ENCODE measurements around the gene GNG2.

GRCh38 chr14:51933191-51933590 is 72.8 kb downstream of the GNG2 start:
- TF ChIP-seq, protein P1, sequence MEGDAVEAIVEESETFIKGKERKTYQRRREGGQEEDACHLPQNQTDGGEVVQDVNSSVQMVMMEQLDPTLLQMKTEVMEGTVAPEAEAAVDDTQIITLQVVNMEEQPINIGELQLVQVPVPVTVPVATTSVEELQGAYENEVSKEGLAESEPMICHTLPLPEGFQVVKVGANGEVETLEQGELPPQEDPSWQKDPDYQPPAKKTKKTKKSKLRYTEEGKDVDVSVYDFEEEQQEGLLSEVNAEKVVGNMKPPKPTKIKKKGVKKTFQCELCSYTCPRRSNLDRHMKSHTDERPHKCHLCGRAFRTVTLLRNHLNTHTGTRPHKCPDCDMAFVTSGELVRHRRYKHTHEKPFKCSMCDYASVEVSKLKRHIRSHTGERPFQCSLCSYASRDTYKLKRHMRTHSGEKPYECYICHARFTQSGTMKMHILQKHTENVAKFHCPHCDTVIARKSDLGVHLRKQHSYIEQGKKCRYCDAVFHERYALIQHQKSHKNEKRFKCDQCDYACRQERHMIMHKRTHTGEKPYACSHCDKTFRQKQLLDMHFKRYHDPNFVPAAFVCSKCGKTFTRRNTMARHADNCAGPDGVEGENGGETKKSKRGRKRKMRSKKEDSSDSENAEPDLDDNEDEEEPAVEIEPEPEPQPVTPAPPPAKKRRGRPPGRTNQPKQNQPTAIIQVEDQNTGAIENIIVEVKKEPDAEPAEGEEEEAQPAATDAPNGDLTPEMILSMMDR (IDR thresholded peaks at IDR 0.05 in 8 of 11, conservative IDR thresholded peaks at IDR 0.05 in 3 of 11), result no peak
- no peak for TF ChIP-seq POLR2A (IDR thresholded peaks at IDR 0.05)
